Uterus (tissue), 4 donors: ENCODE data around the gene TRIM41. TPM values are rescaled to one million over a fixed set of nuclear protein-coding genes. Genes with fewer than 3 reads are reported as not detected.
"Not testable (repeated sequence)": the region's sequence is repeated elsewhere in the genome, so short reads cannot be mapped to it uniquely, and the experiment has no call there.

Experiments
- DNase-seq, 2 donors: peaks; one replicate each; pipeline ENCODE4 v3.0.0-alpha.2; 2019 to 2020
- H3K27ac ChIP-seq, 2 donors: fragments of 200-600 bp; sonication (generic); 1 replicate in 1 of 2; 2 replicates in 1 of 2; pipeline ENCODE4 v1.5.1; 2016 to 2018
- H3K27me3 ChIP-seq, 2 donors: fragments of 200-600 bp; sonication (generic); one replicate each; pipeline ENCODE4 v1.5.1; 2018 to 2019; ENCODE audit warnings: control low read depth in 1 of 2
- H3K36me3 ChIP-seq, 2 donors: fragments of 200-600 bp; sonication (generic); one replicate each; pipeline ENCODE4 v1.5.1; 2019; ENCODE audit warnings: control low read depth in 1 of 2
- H3K4me1 ChIP-seq, 2 donors: fragments of 200-600 bp; sonication (generic); one replicate each; pipeline ENCODE4 v1.5.1; 2018 to 2019; ENCODE audit warnings: control low read depth in 1 of 2
- H3K4me3 ChIP-seq, 2 donors: fragments of 200-600 bp; sonication (generic); 1 replicate in 1 of 2; 2 replicates in 1 of 2; pipeline ENCODE4 v1.5.1; 2018 to 2019; ENCODE audit warnings: mild to moderate bottlenecking in 1 of 2
- H3K9me3 ChIP-seq, 2 donors: fragments of 200-600 bp; sonication (generic); one replicate each; pipeline ENCODE4 v1.5.1; 2019; ENCODE audit warnings: control low read depth in 1 of 2
- POLR2A ChIP-seq, 2 donors: fragments of 450-650 bp; IDR thresholded peaks; one replicate each; pipeline ENCODE4 v1.6.1; 2016; ENCODE audit warnings: antibody characterized with exemption in 2 of 2, mild to moderate bottlenecking in 1 of 2, moderate library complexity in 1 of 2
- intact Hi-C: fragments of 100-400 bp; cut with DNase I; formaldehyde crosslinking; loops from one replicate; pipeline ENCODE4 v1.15.1; 2023; ENCODE audit warnings: low total_unique reads
- total RNA-seq, 4 donors: library from RNA; depleted of rRNA in 3 of 4; stranded (reverse); fragments of >200 nt in 3 of 4; gene quantifications; one replicate each; pipeline versions ENCODE4 v1.1.0 to v1.2.4, GENCODE V29; 2014 to 2023
- TF ChIP-seq, protein P1 (sequence below), 4 experiments: fragments of 200-600 bp in 2 of 4; fragments of 450-650 bp in 2 of 4; sonication (generic) in 2 of 4; IDR thresholded peaks; one replicate each; pipeline ENCODE4 v1.5.1; 2016 to 2019; ENCODE audit warnings: antibody characterized with exemption in 4 of 4, mild to moderate bottlenecking in 2 of 4, moderate library complexity in 1 of 4
- donor health status: DM: yes; HTN: yes; CAD: no.

TRIM41 gene
- total RNA-seq, 4 donors from 2014 or later = 4.7 to 18.8 (median 12.2) TPM

DNA sequence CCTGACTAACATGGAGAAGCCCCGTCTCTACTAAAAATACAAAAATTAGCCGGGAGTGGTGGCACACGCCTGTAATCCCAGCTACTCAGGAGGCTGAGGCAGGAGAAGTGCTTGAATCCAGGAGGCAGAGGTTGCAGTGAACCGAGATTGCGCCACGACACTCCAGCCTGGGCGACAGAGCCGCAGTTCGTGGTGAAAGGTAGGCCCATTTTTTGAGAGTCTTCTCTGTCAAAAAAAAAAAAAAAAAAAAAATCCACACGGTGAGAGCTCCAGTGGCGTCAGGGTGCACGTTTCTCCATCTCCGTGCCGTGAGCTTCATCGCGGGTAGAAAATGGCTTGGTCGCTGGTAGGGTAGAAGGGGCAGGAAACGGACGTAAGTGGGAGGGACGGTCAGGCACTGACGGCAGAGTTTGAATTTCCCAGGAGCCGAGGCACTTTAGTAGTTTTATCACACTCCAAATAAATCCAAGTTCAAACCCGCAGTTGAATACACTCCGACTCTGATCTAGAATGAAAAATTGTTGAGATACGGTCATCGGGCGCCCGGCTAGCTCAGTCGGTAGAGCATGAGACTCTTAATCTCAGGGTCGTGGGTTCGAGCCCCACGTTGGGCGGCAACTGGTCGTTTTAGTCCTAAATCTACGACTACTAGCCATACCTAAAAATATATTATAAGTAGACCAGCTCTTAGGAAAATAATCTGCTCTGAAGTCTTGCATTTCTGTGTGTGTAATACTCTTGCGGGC lies 15.7 kb upstream of the TRIM41 start:
- TF ChIP-seq POLR2A (IDR thresholded peaks at IDR 0.05) = no peak
- TF ChIP-seq, protein P1, sequence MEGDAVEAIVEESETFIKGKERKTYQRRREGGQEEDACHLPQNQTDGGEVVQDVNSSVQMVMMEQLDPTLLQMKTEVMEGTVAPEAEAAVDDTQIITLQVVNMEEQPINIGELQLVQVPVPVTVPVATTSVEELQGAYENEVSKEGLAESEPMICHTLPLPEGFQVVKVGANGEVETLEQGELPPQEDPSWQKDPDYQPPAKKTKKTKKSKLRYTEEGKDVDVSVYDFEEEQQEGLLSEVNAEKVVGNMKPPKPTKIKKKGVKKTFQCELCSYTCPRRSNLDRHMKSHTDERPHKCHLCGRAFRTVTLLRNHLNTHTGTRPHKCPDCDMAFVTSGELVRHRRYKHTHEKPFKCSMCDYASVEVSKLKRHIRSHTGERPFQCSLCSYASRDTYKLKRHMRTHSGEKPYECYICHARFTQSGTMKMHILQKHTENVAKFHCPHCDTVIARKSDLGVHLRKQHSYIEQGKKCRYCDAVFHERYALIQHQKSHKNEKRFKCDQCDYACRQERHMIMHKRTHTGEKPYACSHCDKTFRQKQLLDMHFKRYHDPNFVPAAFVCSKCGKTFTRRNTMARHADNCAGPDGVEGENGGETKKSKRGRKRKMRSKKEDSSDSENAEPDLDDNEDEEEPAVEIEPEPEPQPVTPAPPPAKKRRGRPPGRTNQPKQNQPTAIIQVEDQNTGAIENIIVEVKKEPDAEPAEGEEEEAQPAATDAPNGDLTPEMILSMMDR (IDR thresholded peaks at IDR 0.05) = no peak
- no peaks in the 10 kb centered on the region for H3K36me3 ChIP-seq
- DNase-seq = peak; percentile 84 to 88

DNA sequence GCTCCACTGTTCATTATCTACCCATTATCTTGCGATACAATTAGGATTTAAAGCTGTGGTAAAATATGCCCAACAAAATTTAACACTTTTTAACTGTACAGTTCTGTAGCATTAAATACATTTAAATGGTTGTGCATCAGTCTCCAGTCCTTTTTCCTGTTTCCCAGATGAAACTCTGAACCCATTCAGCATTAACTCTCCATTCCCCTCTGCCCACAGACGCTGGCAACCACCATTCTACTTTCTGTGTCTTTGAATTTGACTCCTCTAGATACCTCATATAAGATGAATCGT lies 15.2 kb upstream of the TRIM41 start:
- DNase-seq = no peak
- Histone ChIP-seq H3K36me3 (no peaks in the 10 kb centered on the region), H3K27me3 (no peaks in the 10 kb centered on the region), H3K27ac (peak overlapping the region; percentile 85 to 91), H3K4me1 (no peaks in the 10 kb centered on the region), H3K9me3 (no peaks in the 10 kb centered on the region), H3K4me3 (peak overlapping the region in 1 of 2 donors; percentile 44)
- no peak for TF ChIP-seq POLR2A (IDR thresholded peaks at IDR 0.05)
- TF ChIP-seq, protein P1 (IDR thresholded peaks at IDR 0.05) = no peak
- intact Hi-C loops = no loop called here

More for the DNA sequence above, 15.7 kb upstream of the TRIM41 start:
- no peaks in the 10 kb centered on the region for H3K27me3 ChIP-seq
- no peaks in the 10 kb centered on the region for H3K9me3 ChIP-seq
- peak overlapping the region; percentile 44 to 63 for H3K4me3 ChIP-seq
- peak overlapping the region; percentile 85 to 91 for H3K27ac ChIP-seq
- H3K4me1 ChIP-seq = no peaks in the 10 kb centered on the region
- intact Hi-C loops = no loop called here

DNA sequence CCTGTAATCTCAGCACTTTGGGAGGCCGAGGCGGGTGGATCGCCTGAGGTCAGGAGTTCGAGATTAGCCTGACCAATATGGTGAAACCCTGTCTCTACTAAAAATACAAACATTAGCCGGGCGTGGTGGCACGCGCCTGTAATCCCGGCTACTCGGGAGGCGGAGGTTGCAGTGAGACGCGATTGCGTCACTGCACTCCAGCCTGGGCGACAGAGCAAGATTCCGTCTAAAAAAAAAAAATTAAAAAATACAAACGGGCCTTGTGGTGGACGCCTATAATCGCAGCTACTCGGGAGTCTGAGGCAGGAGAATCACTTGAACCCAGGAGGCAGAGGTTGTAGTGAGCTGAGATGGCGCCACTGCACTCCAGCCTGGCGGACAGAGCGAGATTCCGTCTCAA lies 14.1 kb upstream of the TRIM41 start:
- H3K36me3 ChIP-seq, intact Hi-C loops: not testable (repeated sequence)

GRCh38 chr5:181210148-181210547 lies 12.9 kb upstream of the TRIM41 start:
- H3K36me3 ChIP-seq, H3K27me3 ChIP-seq, H3K27ac ChIP-seq, intact Hi-C loops, H3K9me3 ChIP-seq, H3K4me1 ChIP-seq, DNase-seq, H3K4me3 ChIP-seq: not testable (repeated sequence)

More for the DNA sequence above, 14.1 kb upstream of the TRIM41 start:
- DNase-seq, H3K4me3 ChIP-seq, H3K27me3 ChIP-seq, H3K9me3 ChIP-seq, H3K27ac ChIP-seq, H3K4me1 ChIP-seq: not testable (repeated sequence)

DNA sequence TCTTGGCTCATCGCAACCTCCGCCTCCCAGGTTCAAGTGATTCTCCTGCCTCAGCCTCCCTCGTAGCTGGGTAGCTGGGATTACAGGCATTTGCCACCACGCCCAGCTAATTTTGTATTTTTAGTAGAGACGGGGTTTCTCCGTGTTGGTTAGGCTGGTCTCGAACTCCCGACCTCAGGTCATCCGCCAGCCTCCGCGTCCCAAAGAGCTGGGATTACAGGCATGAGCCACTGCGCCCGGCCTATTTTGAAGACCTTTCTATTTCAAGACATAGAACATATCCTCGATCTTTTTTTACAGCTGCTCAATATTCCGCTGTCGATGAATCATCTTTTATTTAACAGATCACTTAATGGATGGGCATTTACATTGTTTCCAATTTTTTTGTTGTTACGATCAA lies 12.4 kb upstream of the TRIM41 start:
- H3K4me3 ChIP-seq, H3K9me3 ChIP-seq, H3K27ac ChIP-seq, H3K27me3 ChIP-seq, intact Hi-C loops, DNase-seq, H3K36me3 ChIP-seq, H3K4me1 ChIP-seq: not testable (repeated sequence)

DNA sequence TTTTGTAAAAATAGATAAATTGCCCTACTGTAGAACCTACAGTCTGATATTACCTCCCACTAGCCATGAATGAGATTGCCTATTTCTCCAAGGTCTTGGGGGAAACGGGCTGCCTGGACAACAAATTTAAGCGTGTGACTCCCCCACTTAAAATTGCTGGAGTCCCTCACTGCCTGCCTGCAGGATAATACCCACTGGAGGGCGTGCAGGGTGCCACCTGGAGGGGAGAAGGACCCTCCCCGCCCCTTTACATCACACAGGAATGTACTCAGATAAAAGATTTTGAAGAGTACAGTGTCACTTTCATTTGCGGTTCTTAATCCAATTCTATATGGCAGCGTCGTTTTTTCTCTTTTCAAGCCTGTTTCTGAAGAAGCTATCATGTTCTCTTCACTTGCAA lies 11.9 kb upstream of the TRIM41 start:
- intact Hi-C loops = no loop called here
- Histone ChIP-seq H3K27me3 (no peaks in the 10 kb centered on the region), H3K9me3 (no peaks in the 10 kb centered on the region), H3K4me1 (no peaks in the 10 kb centered on the region), H3K27ac (no peak overlapping the region), H3K36me3 (no peaks in the 10 kb centered on the region), H3K4me3 (no peak overlapping the region)
- no peak for DNase-seq
- TF ChIP-seq, protein P1 (IDR thresholded peaks at IDR 0.05) = no peak
- TF ChIP-seq POLR2A (IDR thresholded peaks at IDR 0.05) = no peak

GRCh38 chr5:181212080-181212479 lies 11.0 kb upstream of the TRIM41 start:
- intact Hi-C loops = no loop called here
- Histone ChIP-seq H3K4me1 (no peaks in the 10 kb centered on the region), H3K27ac (no peak overlapping the region), H3K27me3 (no peaks in the 10 kb centered on the region), H3K9me3 (no peaks in the 10 kb centered on the region), H3K4me3 (no peak overlapping the region), H3K36me3 (no peaks in the 10 kb centered on the region)
- DNase-seq = no peak
- TF ChIP-seq POLR2A (IDR thresholded peaks at IDR 0.05) = no peak
- TF ChIP-seq, protein P1 (IDR thresholded peaks at IDR 0.05) = no peak
